NB4 (cell line): ENCODE data around the gene RARB.

Experiments
- DNase-seq: peaks from one replicate; pipeline ENCODE4 v3.0.0; 2010; ENCODE audit warnings: low read depth
- H3K4me3 ChIP-seq: one replicate; pipeline ENCODE4 v1.5.1; 2011; ENCODE audit warnings: mild to moderate bottlenecking, low read depth, low read length, moderate library complexity
- MYC ChIP-seq: IDR thresholded peaks from 2 replicates; pipeline ENCODE4 v1.6.1; 2011; ENCODE audit warnings: low read depth, low read length
- POLR2A ChIP-seq: IDR thresholded peaks from 2 replicates; pipeline ENCODE4 v1.6.1; 2011; ENCODE audit warnings: mild to moderate bottlenecking; ENCODE audit not compliant: insufficient read length; ENCODE audit errors: extremely low read depth
- TF ChIP-seq, protein P1 (sequence below): IDR thresholded peaks from 2 replicates; pipeline ENCODE4 v1.6.1; 2011; ENCODE audit warnings: low read depth, low read length
- TF ChIP-seq, protein P2 (sequence below): IDR thresholded peaks from one replicate; pipeline ENCODE4 v1.5.1; 2012; ENCODE audit warnings: low read depth, low read length

The RARB gene

DNA sequence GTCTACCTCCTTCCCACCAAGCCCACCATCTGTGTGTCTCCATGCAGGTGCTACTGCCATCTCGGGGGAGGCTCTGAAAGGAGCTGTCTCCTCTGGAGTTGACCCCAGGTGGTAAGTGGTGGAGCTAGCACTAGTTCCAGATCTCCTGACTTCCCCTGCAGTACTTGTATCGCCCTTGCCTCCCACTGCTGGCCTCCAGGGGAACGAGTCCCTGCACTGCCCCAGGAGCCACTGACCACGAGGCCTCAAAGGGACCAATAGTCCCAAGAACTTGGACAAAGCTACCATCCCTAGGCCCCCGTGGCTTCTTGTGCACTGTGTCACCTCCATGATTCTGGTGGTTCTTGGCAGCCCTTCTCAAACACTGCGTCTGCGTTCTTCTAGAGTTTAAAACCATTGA, 137.7 kb downstream of the RARB start:
- TF ChIP-seq POLR2A: no peak
- TF ChIP-seq MYC: no peak
- TF ChIP-seq, protein P1, sequence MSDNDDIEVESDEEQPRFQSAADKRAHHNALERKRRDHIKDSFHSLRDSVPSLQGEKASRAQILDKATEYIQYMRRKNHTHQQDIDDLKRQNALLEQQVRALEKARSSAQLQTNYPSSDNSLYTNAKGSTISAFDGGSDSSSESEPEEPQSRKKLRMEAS: no peak
- TF ChIP-seq, protein P2, sequence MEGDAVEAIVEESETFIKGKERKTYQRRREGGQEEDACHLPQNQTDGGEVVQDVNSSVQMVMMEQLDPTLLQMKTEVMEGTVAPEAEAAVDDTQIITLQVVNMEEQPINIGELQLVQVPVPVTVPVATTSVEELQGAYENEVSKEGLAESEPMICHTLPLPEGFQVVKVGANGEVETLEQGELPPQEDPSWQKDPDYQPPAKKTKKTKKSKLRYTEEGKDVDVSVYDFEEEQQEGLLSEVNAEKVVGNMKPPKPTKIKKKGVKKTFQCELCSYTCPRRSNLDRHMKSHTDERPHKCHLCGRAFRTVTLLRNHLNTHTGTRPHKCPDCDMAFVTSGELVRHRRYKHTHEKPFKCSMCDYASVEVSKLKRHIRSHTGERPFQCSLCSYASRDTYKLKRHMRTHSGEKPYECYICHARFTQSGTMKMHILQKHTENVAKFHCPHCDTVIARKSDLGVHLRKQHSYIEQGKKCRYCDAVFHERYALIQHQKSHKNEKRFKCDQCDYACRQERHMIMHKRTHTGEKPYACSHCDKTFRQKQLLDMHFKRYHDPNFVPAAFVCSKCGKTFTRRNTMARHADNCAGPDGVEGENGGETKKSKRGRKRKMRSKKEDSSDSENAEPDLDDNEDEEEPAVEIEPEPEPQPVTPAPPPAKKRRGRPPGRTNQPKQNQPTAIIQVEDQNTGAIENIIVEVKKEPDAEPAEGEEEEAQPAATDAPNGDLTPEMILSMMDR: no peak
- DNase-seq: no peak
- no peak overlapping the region for H3K4me3 ChIP-seq

DNA sequence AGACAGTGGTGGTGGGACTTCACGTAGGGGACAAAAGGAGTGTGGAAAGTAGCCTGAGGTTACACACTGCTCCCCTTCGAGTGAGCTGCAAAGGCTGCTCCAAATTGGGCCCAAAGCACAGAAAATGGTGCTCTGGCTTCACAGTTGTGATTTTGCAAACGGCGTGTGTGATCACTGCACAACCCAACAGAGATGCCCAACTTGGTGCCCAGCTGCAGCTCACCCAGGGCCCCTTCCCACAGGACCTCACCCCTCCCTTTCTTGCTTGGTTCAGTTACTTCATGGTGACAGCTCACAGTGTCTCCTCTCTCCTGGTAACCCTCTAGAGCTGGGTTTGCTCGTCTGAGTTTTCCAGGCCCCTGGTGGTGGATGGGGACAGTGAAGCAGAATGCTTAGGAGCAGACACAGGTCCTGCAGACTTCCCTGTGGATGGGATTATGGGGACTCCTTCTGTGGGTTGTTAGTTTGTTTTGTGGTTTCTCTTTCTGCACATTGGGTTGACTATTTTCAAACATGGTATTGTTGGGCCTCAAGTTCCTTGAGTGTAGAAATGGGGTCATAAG, 138.4 kb downstream of the RARB start:
- no peak for TF ChIP-seq POLR2A
- TF ChIP-seq, protein P1: no peak
- no peak for TF ChIP-seq MYC
- TF ChIP-seq, protein P2: no peak
- no peak overlapping the region for H3K4me3 ChIP-seq
- no peak for DNase-seq

DNA sequence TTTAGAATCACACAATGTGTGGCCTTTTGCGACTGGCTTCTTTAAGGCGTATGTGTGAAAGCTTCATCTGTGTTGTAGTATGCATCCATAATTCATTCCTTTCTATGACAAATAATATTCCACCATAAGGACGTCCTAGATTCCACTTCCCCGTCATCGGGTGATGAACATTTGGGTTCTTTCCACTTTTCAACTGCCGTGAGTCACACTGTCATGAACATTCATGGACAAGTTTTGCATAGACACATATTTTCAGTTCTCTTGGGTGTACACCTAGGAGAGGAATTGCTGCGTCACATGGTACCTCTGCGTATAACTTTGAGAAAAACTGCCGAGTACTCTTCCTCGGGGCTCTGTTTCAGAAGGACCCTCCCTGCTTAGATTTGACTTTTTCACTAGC, 139.3 kb downstream of the RARB start:
- TF ChIP-seq, protein P1: no peak
- no peak for TF ChIP-seq POLR2A
- TF ChIP-seq, protein P2: no peak
- no peak for TF ChIP-seq MYC
- no peak overlapping the region for H3K4me3 ChIP-seq
- no peak for DNase-seq

DNA sequence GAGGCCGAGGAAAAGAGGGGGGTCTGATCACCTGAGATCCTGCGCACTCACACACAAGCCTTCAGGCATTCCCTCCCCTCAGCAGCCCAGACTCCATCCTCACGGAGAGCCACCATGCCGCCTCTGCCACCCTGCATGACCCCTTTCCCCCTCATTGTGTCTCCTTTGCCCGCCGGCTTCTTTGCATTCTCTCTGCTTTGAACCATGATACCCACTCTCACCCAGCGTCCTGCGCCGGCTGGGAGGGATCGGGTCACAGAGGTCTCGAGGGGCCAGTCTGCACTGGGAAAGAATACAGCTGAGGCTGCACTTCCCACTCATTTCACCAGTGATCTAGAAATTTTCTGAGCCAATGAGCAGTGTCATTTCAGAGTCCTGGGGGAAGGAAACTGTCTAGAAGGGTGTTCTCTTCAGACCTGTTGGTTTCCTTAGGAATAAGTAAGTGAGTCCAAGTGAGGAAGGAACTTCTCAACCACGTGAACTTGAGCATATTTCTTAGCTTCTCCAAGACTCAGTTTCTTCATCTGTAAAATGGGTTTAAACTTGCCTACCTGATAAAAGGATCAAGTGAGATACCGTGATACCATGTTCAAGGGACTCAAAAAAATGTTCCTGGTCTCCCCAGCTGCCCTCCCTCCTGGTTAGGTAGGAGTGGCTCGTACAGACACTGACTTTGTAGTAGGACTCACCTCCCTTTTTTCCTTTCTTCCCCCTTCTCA, 139.9 kb downstream of the RARB start:
- no peak for DNase-seq
- H3K4me3 ChIP-seq: no peak overlapping the region
- TF ChIP-seq MYC (no peak), POLR2A (no peak)
- TF ChIP-seq, protein P2: no peak
- TF ChIP-seq, protein P1: no peak

DNA sequence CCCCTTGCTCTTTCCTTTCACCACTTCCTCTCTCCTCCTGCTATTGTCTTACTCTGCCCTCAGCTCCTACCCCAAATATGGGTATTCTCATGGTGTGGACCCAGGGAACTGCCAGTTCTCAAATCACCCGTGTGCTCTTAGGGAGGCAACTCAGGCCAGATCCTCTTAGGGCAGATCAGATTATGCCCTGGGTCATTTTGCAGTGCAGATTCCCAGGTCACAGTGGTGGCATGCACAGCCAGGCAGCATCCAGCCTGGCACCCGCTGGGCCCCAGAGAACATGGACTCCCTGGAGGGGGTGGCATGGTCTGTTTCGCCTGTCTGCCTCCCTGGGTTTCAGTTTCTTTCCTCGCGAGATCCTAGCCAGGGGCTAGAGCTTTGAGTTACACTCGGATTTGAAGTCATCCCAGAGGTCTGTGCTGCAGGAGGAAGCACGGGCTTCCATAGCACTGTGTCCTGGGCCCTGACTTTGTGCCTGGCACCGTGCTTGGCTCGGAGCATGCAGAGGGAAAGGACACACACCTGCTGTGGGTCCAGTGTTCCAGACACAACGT, 140.5 kb downstream of the RARB start:
- no peak for DNase-seq
- H3K4me3 ChIP-seq: no peak overlapping the region
- TF ChIP-seq, protein P2: no peak
- TF ChIP-seq MYC (no peak), POLR2A (no peak)
- TF ChIP-seq, protein P1: no peak

DNA sequence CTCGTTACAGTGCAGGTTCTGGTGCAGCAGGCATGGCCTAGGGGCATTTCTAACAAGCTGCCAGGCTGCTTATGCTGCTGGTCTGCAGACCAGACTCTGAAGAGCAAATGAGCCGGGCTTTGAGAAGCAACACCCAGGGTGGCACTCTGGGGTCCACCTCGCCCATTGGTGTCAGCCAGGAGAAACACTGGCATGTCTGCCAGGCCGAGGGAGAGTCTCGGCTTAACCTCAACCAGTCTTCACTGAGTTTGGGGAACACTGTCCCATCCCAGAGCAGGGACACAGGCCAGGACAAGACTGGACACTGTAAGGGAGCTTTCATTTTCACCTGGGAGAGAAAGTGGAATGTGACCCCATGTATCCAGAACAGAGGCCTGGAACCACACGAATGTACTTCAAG, 143.2 kb downstream of the RARB start:
- no peak for DNase-seq
- TF ChIP-seq MYC (no peak), POLR2A (no peak)
- TF ChIP-seq, protein P1: no peak
- TF ChIP-seq, protein P2: no peak
- no peak overlapping the region for H3K4me3 ChIP-seq
